HepG2 (cell line): ENCODE measurements around the gene PTGR2. TPM values are rescaled to one million over a fixed set of nuclear protein-coding genes. Genes with fewer than 3 reads are reported as not detected.

ENCODE experiments used
- ATAC-seq: fragments of 200-7000 bp; cut with Tn5 transposase; 3 replicates; pipeline ENCODE4 v1.9.1; 2020; ENCODE audit warnings: mild to moderate bottlenecking, moderate library complexity
- BruUV-seq: library from RNA; stranded (reverse); fragments of 400-500 nt; replicated peaks from 2 replicates; lab custom pipeline; 2021; lab: Mats Ljungman, UMichigan
- CTCF ChIA-PET: fragments of 300-600 bp; formaldehyde crosslinking; extraction: SDS; loops from one replicate; lab custom pipeline; 2021; ENCODE audit warnings: low total read pairs, inconsistent platforms, low intra/inter-chr PET ratio; lab: Yijun Ruan, JAX
- POLR2A ChIA-PET: fragments of 350-600 bp; sonication (Branson Sonifier 250); formaldehyde crosslinking; loops from one replicate; lab custom pipeline; 2020; ENCODE audit warnings: antibody characterized with exemption, inconsistent platforms; lab: Yijun Ruan, JAX
- DNase-seq: peaks from one replicate; pipeline ENCODE4 v3.0.0-alpha.2; 2015; ENCODE audit warnings: low spot score
- FAIRE-seq: peaks from 3 replicates; lab custom pipeline; 2011; peaks lifted over from hg19 to GRCh38; lab: Jason Lieb, UNC
- H2AFZ ChIP-seq: one replicate; pipeline ENCODE4 v1.6.1; 2011; ENCODE audit warnings: low read length, inconsistent platforms
- H3K27ac ChIP-seq: fragments of 300-600 bp; 3 replicates; pipeline ENCODE4 v1.8.0; 2011; ENCODE audit warnings: mixed run types, mild to moderate bottlenecking, mixed read lengths, low read length, inconsistent platforms; ENCODE audit not compliant: insufficient read depth; ENCODE audit errors: extremely low read length
- H3K27me3 ChIP-seq, 2 experiments: fragments of 200-600 bp in 1 of 2; 2 replicates in 1 of 2; 3 replicates in 1 of 2; pipeline versions ENCODE4 v1.6.0 to v1.8.0; 2011; ENCODE audit warnings: low read length in 2 of 2, mild to moderate bottlenecking in 2 of 2, moderate library complexity in 2 of 2, inconsistent platforms in 1 of 2; ENCODE audit not compliant: insufficient read depth in 2 of 2, control insufficient read depth in 1 of 2
- H3K36me3 ChIP-seq, 2 experiments: fragments of 200-600 bp in 1 of 2; replicated peaks in 1 of 2; 2 replicates in 1 of 2; 3 replicates in 1 of 2; pipeline versions ENCODE4 v1.5.1 to v1.8.0; 2011; ENCODE audit warnings: low read length in 2 of 2, inconsistent platforms in 1 of 2; ENCODE audit not compliant: insufficient read depth in 2 of 2, control insufficient read depth in 1 of 2
- H3K4me1 ChIP-seq: 2 replicates; pipeline ENCODE4 v1.5.1; 2012; ENCODE audit warnings: low read length, inconsistent platforms; ENCODE audit not compliant: insufficient read depth
- H3K4me2 ChIP-seq: 2 replicates; pipeline ENCODE4 v1.6.0; 2011; ENCODE audit warnings: low read depth, low read length, inconsistent platforms
- H3K4me3 ChIP-seq, 3 experiments: fragments of 200-600 bp in 1 of 3; sonication (generic), shearing (Covaris generic) in 1 of 3; replicated peaks in 1 of 3; 2 replicates each; pipeline ENCODE4 v1.5.1; 2011 to 2016; ENCODE audit warnings: low read length in 3 of 3, inconsistent platforms in 2 of 3, low read depth in 2 of 3, mild to moderate bottlenecking in 2 of 3, control low read depth in 1 of 3, mixed read lengths in 1 of 3; ENCODE audit not compliant: insufficient read depth in 1 of 3
- H3K79me2 ChIP-seq: one replicate; pipeline ENCODE4 v1.6.1; 2011; ENCODE audit warnings: low read length, inconsistent platforms; ENCODE audit not compliant: insufficient read depth
- H3K9ac ChIP-seq: 2 replicates; pipeline ENCODE4 v1.6.0; 2011; ENCODE audit warnings: mild to moderate bottlenecking, low read depth, low read length, inconsistent platforms; ENCODE audit not compliant: insufficient read depth
- H3K9me3 ChIP-seq: 2 replicates; pipeline ENCODE4 v1.5.1; 2012; ENCODE audit warnings: mild to moderate bottlenecking, low read length
- H4K20me1 ChIP-seq: 2 replicates; pipeline ENCODE4 v1.6.0; 2011; ENCODE audit warnings: inconsistent platforms, mild to moderate bottlenecking, low read length, moderate library complexity; ENCODE audit not compliant: insufficient read depth
- AGO2 ChIP-seq: fragments of 200-400 bp; formaldehyde crosslinking; optimal IDR thresholded peaks from 2 replicates; pipeline ENCODE3; 2017; ENCODE audit warnings: mild to moderate bottlenecking, low read depth, low read length, moderate library complexity
- AKNA ChIP-seq: sonication (generic); formaldehyde crosslinking; IDR thresholded peaks from 2 replicates; pipeline ENCODE4 v1.4.0; 2020; ENCODE audit warnings: missing genetic modification reagents, borderline replicate concordance
- CENPT ChIP-seq: sonication (generic); formaldehyde crosslinking; IDR thresholded peaks from 2 replicates; pipeline ENCODE4 v1.8.0; 2022; ENCODE audit warnings: low read depth, mild to moderate bottlenecking, moderate library complexity, missing genetic modification reagents
- FOXK2 ChIP-seq: fragments of 450-650 bp; IDR thresholded peaks from 2 replicates; pipeline ENCODE4 v1.6.1; 2016
- HDAC1 ChIP-seq: sonication (generic); formaldehyde crosslinking; IDR thresholded peaks from 2 replicates; pipeline ENCODE4 v1.5.1; 2020; ENCODE audit warnings: mild to moderate bottlenecking, missing genetic modification reagents
- JDP2 ChIP-seq: sonication (generic); formaldehyde crosslinking; IDR thresholded peaks from 2 replicates; pipeline ENCODE4 v1.8.1; 2022; ENCODE audit warnings: missing genetic modification reagents, borderline replicate concordance
- MTA1 ChIP-seq: sonication (generic); formaldehyde crosslinking; IDR thresholded peaks from 2 replicates; pipeline ENCODE4 v1.4.0; 2020; ENCODE audit warnings: missing genetic modification reagents, mild to moderate bottlenecking, borderline replicate concordance
- NFRKB ChIP-seq: fragments of 450-650 bp; IDR thresholded peaks from 2 replicates; pipeline ENCODE4 v1.6.1; 2017
- NKX3-1 ChIP-seq: sonication (generic); formaldehyde crosslinking; IDR thresholded peaks from 2 replicates; pipeline ENCODE4 v1.5.0; 2020; ENCODE audit warnings: missing genetic modification reagents
- SP2 ChIP-seq: sonication (generic); formaldehyde crosslinking; IDR thresholded peaks from 2 replicates; pipeline ENCODE4 v1.5.1; 2020; ENCODE audit warnings: mild to moderate bottlenecking, missing genetic modification reagents
- STAT5B ChIP-seq: sonication (generic); formaldehyde crosslinking; IDR thresholded peaks from 2 replicates; pipeline ENCODE4 v1.4.0; 2020; ENCODE audit warnings: missing genetic modification reagents
- TFDP2 ChIP-seq: sonication (generic); formaldehyde crosslinking; IDR thresholded peaks from 2 replicates; pipeline ENCODE4 v1.4.0; 2020; ENCODE audit warnings: missing genetic modification reagents
- TMF1 ChIP-seq: sonication (generic); formaldehyde crosslinking; IDR thresholded peaks from 2 replicates; pipeline ENCODE4 v1.8.1; 2022; ENCODE audit warnings: low read depth, missing genetic modification reagents
- ZBTB37 ChIP-seq: sonication (generic); formaldehyde crosslinking; IDR thresholded peaks from 2 replicates; pipeline ENCODE4 v1.4.0; 2020; ENCODE audit warnings: mild to moderate bottlenecking, missing genetic modification reagents
- ZEB1 ChIP-seq: IDR thresholded peaks from 2 replicates; pipeline ENCODE4 v1.6.1; 2012; ENCODE audit warnings: mild to moderate bottlenecking, low read depth, inconsistent platforms; ENCODE audit not compliant: insufficient replicate concordance
- ZMAT3 ChIP-seq: sonication (generic); formaldehyde crosslinking; conservative IDR thresholded peaks from 2 replicates; pipeline ENCODE4 v1.7.0; 2021; ENCODE audit warnings: missing genetic modification reagents
- ZNF263 ChIP-seq: sonication (generic); formaldehyde crosslinking; IDR thresholded peaks from 2 replicates; pipeline ENCODE4 v1.4.0; 2020; ENCODE audit warnings: missing genetic modification reagents
- ZNF572 ChIP-seq: sonication (generic); formaldehyde crosslinking; IDR thresholded peaks from 2 replicates; pipeline ENCODE4 v1.5.1; 2020; ENCODE audit warnings: mild to moderate bottlenecking, missing genetic modification reagents
- WGBS: methylation state at CpG from one replicate; pipeline ENCODE4 v1.1.6; 2017; ENCODE audit warnings: low lambda C conversion rate; 5-methylcytosine and 5-hydroxymethylcytosine counted together
- in situ Hi-C: cut with HindIII; loops from 2 replicates; pipeline ENCODE4 v1.10.0; 2017; ENCODE audit warnings: low pct_unique_long_range_greater_than_20kb; ENCODE audit not compliant: extremely low pct_ligation_motif_present
- intact Hi-C: fragments of 100-400 bp; cut with micrococcal nuclease; formaldehyde crosslinking; loops from one replicate; pipeline ENCODE4 v1.10.0; 2022; ENCODE audit not compliant: unreplicated experiment
- polyA plus RNA-seq, 8 experiments: library from polyadenylated mRNA; depleted of rRNA in 3 of 8; stranded (reverse) in 7 of 8; unstranded in 1 of 8; fragments of >200 nt; fragmentation: Illumina TruSeq in 4 of 8; extraction: Trizol in 4 of 8; gene quantifications; 2 replicates each; pipeline versions ENCODE4 v1.2.1 to v1.2.3, GENCODE V29; 2011 to 2016; ENCODE audit warnings: low read depth in 4 of 8, missing spikeins in 1 of 8, mixed read lengths in 1 of 8; ENCODE audit not compliant: insufficient read depth in 1 of 8
- total RNA-seq, 5 experiments: library from RNA; depleted of rRNA; stranded (reverse); fragments of >200 nt; fragmentation: Illumina TruSeq; extraction: Trizol; gene quantifications; 2 replicates each; pipeline ENCODE4 v1.2.3, GENCODE V29; 2016; ENCODE audit warnings: low read depth in 1 of 5

PTGR2 gene
- total and polyA plus RNA-seq, 2 of the 13 experiments (the other 11 are each of a cell fraction or from before 2014, with no cell fraction given), result 3.0 to 4.3 TPM

- H3K9me3 ChIP-seq, result no peaks in the 10 kb centered on the region
- ATAC-seq (no peak), DNase-seq (no peak), FAIRE-seq (no peak)
- no peaks in the 10 kb centered on the region for H3K79me2 ChIP-seq
- peak overlapping the region; percentile 72 for H3K4me2 ChIP-seq
- intact Hi-C loops, result no loop called here
- 25% methylated on average over 3 of the region's 4 CpGs for WGBS
- H4K20me1 ChIP-seq, result no peaks in the 10 kb centered on the region
- H3K36me3 ChIP-seq, result no peaks in the 10 kb centered on the region
- no peak overlapping the region for H2AFZ ChIP-seq
- in situ Hi-C loops, result no loop called here
- no peak overlapping the region for H3K9ac ChIP-seq
- no peak overlapping the region; a peak in 1 of 6 replicates for H3K4me3 ChIP-seq
- no TSS peak for BruUV-seq
- ChIA-PET CTCF (no interaction called here), POLR2A (interaction anchor here (10.7 kb wide), 1 partner anchor 17 kb away, joined by 105 read pairs; the partner anchor contains the start of gene PTGR2)
- H3K27ac ChIP-seq, result no peak overlapping the region
- peaks cover 0 to 2% of the 10 kb centered on the region in 2 experiments; a peak in 1 of 5 replicates for H3K27me3 ChIP-seq
- H3K4me1 ChIP-seq, result peaks cover 73% of the 10 kb centered on the region
- TF ChIP-seq HDAC1, result no peak
- TF ChIP-seq CENPT (CRISPR knock-in tag), result no peak
- no peak for TF ChIP-seq ZNF572 (CRISPR knock-in tag)
- TF ChIP-seq SP2, result no peak
- no peak for TF ChIP-seq JDP2 (CRISPR knock-in tag)
- no peak for TF ChIP-seq NKX3-1 (CRISPR knock-in tag)
- no peak for TF ChIP-seq TMF1 (CRISPR knock-in tag)
- no peak for TF ChIP-seq STAT5B (CRISPR knock-in tag)
- no peak for TF ChIP-seq FOXK2
- TF ChIP-seq MTA1 (CRISPR knock-in tag), result no peak
- no peak for TF ChIP-seq ZEB1
- no peak for TF ChIP-seq ZMAT3
- no peak for TF ChIP-seq TFDP2 (CRISPR knock-in tag)
- TF ChIP-seq AKNA (CRISPR knock-in tag), result no peak
- TF ChIP-seq AGO2, result no peak
- TF ChIP-seq ZBTB37 (CRISPR knock-in tag), result no peak
- no peak for TF ChIP-seq ZNF263
- no peak for TF ChIP-seq NFRKB
- TF ChIP-seq, all 625 proteins: peak for 0
Measured at GRCh38 chr14:73834261-73834625, 17.4 kb upstream of the PTGR2 start.
